SJCRH30 (cell line): Measurements from ENCODE around the gene ZNF629. TPM values are rescaled to one million over a fixed set of nuclear protein-coding genes. Genes with fewer than 3 reads are reported as not detected.

Experiments
- DNase-seq, 2 experiments: peaks; one replicate each; pipeline ENCODE4 v3.0.0-alpha.2; 2015 to 2020
- H3K27ac ChIP-seq: fragments of 250-450 bp; sonication (Bioruptor Pico); 2 replicates; pipeline ENCODE4 v1.5.1; 2020; ENCODE audit warnings: mild to moderate bottlenecking, moderate library complexity
- H3K27me3 ChIP-seq: fragments of 250-450 bp; sonication (Bioruptor Pico); 2 replicates; pipeline ENCODE4 v1.5.1; 2020; ENCODE audit warnings: mild to moderate bottlenecking, moderate library complexity
- H3K36me3 ChIP-seq: fragments of 250-450 bp; sonication (Bioruptor Pico); 2 replicates; pipeline ENCODE4 v1.5.1; 2020; ENCODE audit warnings: mild to moderate bottlenecking, moderate library complexity
- H3K4me1 ChIP-seq: fragments of 250-450 bp; sonication (Bioruptor Pico); 2 replicates; pipeline ENCODE4 v1.5.1; 2020; ENCODE audit warnings: mild to moderate bottlenecking, moderate library complexity
- H3K4me3 ChIP-seq: fragments of 250-450 bp; sonication (Bioruptor Pico); 2 replicates; pipeline ENCODE4 v1.5.1; 2020; ENCODE audit warnings: mild to moderate bottlenecking, moderate library complexity
- H3K9me3 ChIP-seq: fragments of 250-450 bp; sonication (Bioruptor Pico); replicated peaks from 2 replicates; pipeline ENCODE4 v1.5.1; 2020; ENCODE audit warnings: mild to moderate bottlenecking, moderate library complexity
- total RNA-seq: library from RNA; depleted of rRNA; stranded (reverse); fragments of >200 nt; shearing (Covaris generic); gene quantifications from 2 replicates; pipeline ENCODE4 v1.2.3, GENCODE V29; 2014; rRNA removed

The ZNF629 gene
- total RNA-seq, 1 experiment from 2014 or later, result 28.6 TPM

GRCh38 chr16:30737794-30738648 is 49.0 kb downstream of the ZNF629 start:
- no peak overlapping the region for H3K4me3 ChIP-seq
- peaks cover 8% of the 10 kb centered on the region for H3K4me1 ChIP-seq
- H3K9me3 ChIP-seq, result no peaks in the 10 kb centered on the region
- peaks cover 77% of the 10 kb centered on the region for H3K36me3 ChIP-seq
- no peak overlapping the region for H3K27ac ChIP-seq
- DNase-seq, result no peak
- no peaks in the 10 kb centered on the region for H3K27me3 ChIP-seq

GRCh38 chr16:30736995-30737793 is 49.8 kb downstream of the ZNF629 start:
- no peak for DNase-seq
- Histone ChIP-seq H3K4me3 (no peak overlapping the region), H3K27ac (no peak overlapping the region), H3K4me1 (peaks cover 8% of the 10 kb centered on the region), H3K9me3 (no peaks in the 10 kb centered on the region), H3K36me3 (peaks cover 84% of the 10 kb centered on the region), H3K27me3 (no peaks in the 10 kb centered on the region)

GRCh38 chr16:30731411-30731810 is 55.6 kb downstream of the ZNF629 start:
- no peaks in the 10 kb centered on the region for H3K27me3 ChIP-seq
- no peaks in the 10 kb centered on the region for H3K9me3 ChIP-seq
- DNase-seq, result no peak
- H3K4me1 ChIP-seq, result no peaks in the 10 kb centered on the region
- peaks cover 89% of the 10 kb centered on the region for H3K36me3 ChIP-seq
- H3K4me3 ChIP-seq, result no peak overlapping the region
- H3K27ac ChIP-seq, result no peak overlapping the region

GRCh38 chr16:30728899-30729672 is 57.9 kb downstream of the ZNF629 start:
- H3K4me1 ChIP-seq, result no peaks in the 10 kb centered on the region
- DNase-seq, result no peak
- H3K9me3 ChIP-seq, result no peaks in the 10 kb centered on the region
- H3K4me3 ChIP-seq, result no peak overlapping the region
- H3K27me3 ChIP-seq, result no peaks in the 10 kb centered on the region
- H3K27ac ChIP-seq, result no peak overlapping the region
- peaks cover 93% of the 10 kb centered on the region for H3K36me3 ChIP-seq

Other genes with a start within 250 kb of the ZNF629 start
- 10.7 and 11.3 TPM in 2 replicates for gene ZNF764, start 228.8 kb downstream of the ZNF629 start, total RNA-seq
- 4.2 and 4.3 TPM in 2 replicates for gene ZNF688, start 215.5 kb downstream of the ZNF629 start, total RNA-seq
- 13.1 and 18.2 TPM in 2 replicates for gene ZNF785, start 201.5 kb downstream of the ZNF629 start, total RNA-seq
- 15.6 and 16.4 TPM in 2 replicates for gene ZNF689, start 176.8 kb downstream of the ZNF629 start, total RNA-seq
- 10.5 and 12.7 TPM in 2 replicates for gene PRR14, start 136.2 kb downstream of the ZNF629 start, total RNA-seq
- gene FBRS, start 128.8 kb downstream of the ZNF629 start, total RNA-seq, result 17.6 and 21.1 TPM in 2 replicates
- gene SRCAP, start 88.0 kb downstream of the ZNF629 start, total RNA-seq, result 19.3 and 22.0 TPM in 2 replicates
- 26.3 and 26.4 TPM in 2 replicates for gene PHKG2, start 38.8 kb downstream of the ZNF629 start, total RNA-seq
- gene CFAP119, start 25.1 kb downstream of the ZNF629 start, total RNA-seq, result 4.1 and 4.2 TPM in 2 replicates
- gene RNF40, start 24.9 kb downstream of the ZNF629 start, total RNA-seq, result 120 and 124 TPM in 2 replicates
- 28.1 and 30.3 TPM in 2 replicates for gene BCL7C, start 106.9 kb upstream of the ZNF629 start, total RNA-seq
- 1.3 and 1.4 TPM in 2 replicates for gene CTF1, start 109.4 kb upstream of the ZNF629 start, total RNA-seq
- gene FBXL19, start 136.4 kb upstream of the ZNF629 start, total RNA-seq, result 14.2 and 14.4 TPM in 2 replicates
- 4.0 and 7.0 TPM in 2 replicates for gene ORAI3, start 161.9 kb upstream of the ZNF629 start, total RNA-seq
- 8.9 TPM in 2 replicates for gene SETD1A, start 170.5 kb upstream of the ZNF629 start, total RNA-seq
- 2.6 and 3.4 TPM in 2 replicates for gene HSD3B7, start 198.0 kb upstream of the ZNF629 start, total RNA-seq
- gene STX1B, start 223.4 kb upstream of the ZNF629 start, total RNA-seq, result 0.94 and 1.4 TPM in 2 replicates
- gene STX4, start 246.4 kb upstream of the ZNF629 start, total RNA-seq, result 22.6 and 23.9 TPM in 2 replicates